ENCODE measurements around the gene TBXAS1. TPM values are rescaled to one million over a fixed set of nuclear protein-coding genes. Genes with fewer than 3 reads are reported as not detected.

The TBXAS1 gene
- polyA plus RNA-seq, 3 donors: 25.3 to 39.5 (median 36.1) TPM

- no peak for DNase-seq
Measured at GRCh38 chr7:139998572-139998971, 169.5 kb downstream of the TBXAS1 start.

- DNase-seq: no peak
Measured at GRCh38 chr7:139999516-139999915, 170.5 kb downstream of the TBXAS1 start.

DNA sequence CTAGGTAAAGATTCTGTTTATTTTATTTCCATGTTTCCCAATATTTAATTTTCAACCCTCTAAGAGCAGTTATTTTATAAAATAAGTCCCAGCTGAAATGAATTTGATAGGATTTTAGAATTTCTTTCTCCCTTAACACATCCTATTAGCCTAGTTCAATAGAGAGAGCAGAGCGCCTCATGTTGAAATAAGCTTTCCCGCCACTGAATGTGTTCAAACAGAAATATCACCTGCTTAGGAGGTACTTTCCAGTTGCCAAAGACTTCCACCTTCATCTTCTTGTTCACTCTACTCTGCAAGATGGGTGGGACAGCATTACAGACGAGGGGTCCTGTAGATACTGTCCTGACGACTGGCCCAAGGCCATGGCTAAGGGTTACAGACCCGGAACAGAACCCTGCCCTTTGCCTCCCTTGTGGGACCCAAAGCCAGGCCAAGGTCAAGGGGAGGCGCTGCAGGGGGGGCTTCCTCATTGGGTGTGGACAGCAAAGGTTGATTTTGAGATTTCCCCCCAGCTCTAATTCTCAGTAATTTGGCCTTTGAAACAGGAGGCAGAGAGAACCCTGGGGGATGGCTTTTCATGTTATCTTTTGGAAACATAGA is 171.7 kb downstream of the TBXAS1 start:
- DNase-seq: no peak

DNA sequence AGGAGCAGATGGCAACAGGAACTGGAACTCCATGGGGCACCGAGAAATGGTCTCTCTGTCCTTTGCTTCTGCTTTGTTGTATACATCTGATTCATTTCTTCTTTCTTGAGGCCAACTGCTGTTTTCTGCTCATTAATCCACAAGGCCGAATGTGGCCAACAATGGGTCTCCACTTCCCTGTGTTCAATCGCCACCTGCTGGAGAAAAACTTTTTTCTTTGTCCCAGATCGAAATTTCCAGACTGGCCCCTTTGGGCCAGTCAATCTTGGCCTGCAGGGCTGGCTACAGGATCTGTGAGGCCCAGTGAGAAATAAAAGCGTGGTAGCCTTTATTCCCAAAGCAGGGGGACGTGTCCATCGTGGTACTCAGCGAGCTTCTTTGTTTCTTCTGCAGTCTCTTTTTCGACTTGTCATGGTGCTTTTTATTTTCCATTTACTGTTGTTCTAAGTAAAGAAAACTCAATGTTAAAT is 174.9 kb downstream of the TBXAS1 start:
- peak; percentile 46 for DNase-seq

DNA sequence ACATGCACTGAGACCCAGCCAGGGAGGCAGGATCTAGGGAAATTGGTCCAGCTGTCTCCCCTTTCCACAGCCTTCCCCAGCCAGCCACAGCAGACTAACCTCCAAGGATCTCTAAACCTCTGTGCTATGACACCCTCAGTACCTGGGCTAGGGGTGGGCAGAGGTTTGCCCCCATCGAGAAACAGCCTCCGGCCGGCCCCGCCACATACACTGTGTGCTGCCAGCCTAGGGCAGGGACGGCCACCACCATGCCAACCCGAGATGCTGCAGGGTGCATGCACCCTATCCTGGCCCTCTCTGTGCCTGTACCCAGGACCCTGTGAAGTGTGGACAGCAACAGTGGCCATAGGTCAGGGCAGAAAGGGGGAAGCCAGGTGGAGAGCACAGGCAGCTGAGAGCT is 175.6 kb downstream of the TBXAS1 start:
- no peak for DNase-seq

DNA sequence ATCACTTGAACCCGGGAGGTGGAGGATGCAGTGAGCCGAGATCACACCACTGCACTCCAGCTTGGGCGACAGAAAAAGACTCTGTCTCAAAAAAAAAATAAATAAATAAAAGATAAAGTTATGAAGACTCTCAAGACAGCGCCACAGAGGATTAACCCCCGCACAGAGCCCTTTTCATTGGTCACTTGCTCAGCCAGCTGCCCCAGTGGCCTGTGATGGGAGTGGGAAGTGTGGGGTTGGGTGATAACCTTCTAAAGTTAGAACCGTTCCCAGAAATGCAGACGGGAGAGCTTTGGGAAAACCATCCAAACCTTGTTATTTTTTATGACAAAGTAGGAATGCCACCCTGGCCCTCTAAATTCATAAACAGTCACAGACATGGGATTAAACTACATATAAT is 176.3 kb downstream of the TBXAS1 start:
- DNase-seq: no peak

DNA sequence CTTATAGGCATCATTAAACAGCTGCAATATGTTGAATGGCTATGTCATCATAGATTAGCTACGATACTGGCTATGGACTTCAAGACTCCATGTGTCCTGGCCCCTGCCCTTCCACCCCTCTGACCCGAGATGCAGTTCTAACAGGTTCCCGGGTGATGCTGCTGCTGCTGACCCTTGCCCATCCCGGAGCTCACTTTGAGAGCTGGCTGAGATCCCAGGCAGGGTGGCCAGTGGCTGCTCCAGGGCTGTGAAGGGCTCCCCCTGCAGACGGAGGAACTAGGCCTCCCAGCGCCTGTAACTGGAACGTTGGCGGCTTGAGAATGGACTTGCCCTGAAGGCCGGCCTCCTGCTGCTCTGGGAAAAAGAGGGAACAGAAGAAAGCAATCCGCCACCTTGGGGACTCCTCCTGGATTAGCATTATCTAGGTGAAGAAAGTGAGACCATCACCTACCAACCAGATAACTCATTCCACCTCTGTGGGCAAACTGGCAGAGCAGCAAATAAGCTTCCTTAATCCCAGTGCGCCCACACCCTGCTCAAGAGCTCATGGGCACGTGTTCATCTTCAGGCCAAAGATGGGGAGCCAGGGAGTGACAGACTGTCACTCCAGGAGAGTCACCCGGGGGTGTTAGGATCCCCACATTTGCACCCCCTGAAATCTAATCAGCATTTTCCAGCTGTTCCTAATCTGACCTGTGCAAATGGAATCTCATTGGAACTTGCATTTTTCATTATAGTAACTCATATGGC is 176.9 kb downstream of the TBXAS1 start:
- no peak for DNase-seq

DNA sequence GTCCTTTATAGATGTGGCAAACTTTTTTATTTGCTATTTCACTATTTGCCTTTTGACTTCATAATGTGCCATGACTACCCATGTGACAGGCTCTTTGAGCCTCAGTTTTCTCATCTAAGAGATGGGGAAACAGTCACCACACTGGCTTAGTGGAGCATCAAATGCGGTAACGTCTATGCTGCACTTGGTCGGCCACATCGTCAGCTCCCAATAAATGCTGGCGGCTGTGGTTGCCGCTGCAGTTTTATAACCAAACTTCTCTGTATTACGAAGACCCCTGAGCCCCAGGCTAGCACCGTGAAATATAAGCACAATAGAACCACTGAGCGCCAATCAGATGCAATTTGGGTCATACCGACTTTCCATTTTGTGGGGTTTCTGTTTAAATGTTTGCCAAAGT is 177.5 kb downstream of the TBXAS1 start:
- DNase-seq: no peak

DNA sequence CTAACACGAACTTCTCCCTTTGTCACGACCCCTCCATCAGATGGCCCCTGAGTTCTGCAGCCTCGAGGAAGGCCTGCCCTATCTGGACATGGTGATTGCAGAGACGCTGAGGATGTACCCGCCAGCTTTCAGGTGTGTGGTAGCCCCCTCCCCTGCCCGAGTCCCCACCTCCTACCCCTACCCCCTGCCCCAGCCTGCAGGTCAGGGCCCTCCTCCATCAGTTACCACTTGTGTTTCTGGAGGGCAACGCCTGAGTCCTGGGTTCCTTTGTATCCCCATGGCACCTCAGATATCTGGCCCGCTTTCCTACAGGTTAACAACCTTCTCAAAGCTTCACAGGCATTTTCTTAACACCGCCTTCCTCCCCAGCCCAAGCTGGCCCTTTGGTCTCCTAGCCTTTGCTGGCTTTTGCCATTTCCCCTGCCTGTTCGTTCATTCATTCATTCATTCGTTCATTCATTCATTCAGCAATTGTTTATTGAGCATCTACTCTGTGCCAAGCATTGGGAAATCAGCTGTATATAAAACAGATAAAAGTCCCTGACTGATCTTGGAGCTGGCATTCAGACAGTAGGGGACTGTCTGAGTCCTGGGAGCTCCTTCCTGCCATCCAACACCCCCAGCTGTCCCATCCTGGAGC is 178.1 kb downstream of the TBXAS1 start:
- no peak for DNase-seq

- no peak for DNase-seq
Measured at GRCh38 chr7:140008755-140009610, 179.9 kb downstream of the TBXAS1 start.

- no peak for DNase-seq
Measured at GRCh38 chr7:140009735-140010134, 180.7 kb downstream of the TBXAS1 start.

GRCh38 chr7:140010194-140010895 is 181.3 kb downstream of the TBXAS1 start:
- no peak for DNase-seq

- no peak for DNase-seq
Measured at GRCh38 chr7:140013676-140014075, 184.6 kb downstream of the TBXAS1 start.

- no peak for DNase-seq
Measured at GRCh38 chr7:140014123-140014522, 185.1 kb downstream of the TBXAS1 start.

DNA sequence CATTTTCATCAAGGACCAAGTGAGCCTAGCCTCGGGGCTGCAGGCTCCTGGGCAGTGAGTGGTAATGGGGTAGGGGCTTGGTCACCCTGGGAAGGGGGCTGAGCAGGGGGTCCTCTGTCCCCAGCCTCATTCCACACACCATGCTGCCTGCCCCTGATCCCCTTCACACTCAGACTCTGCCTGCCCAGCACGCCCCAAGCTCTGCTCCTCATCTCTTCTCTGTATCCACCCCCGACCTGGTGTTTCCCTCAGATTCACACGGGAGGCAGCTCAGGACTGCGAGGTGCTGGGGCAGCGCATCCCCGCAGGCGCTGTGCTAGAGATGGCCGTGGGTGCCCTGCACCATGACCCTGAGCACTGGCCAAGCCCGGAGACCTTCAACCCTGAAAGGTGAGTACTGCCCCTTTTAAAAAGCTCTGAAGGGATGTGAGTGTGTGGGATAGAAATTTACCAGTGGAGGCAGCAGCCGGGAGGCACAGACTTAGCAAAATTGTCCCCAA is 186.5 kb downstream of the TBXAS1 start:
- DNase-seq: no peak

DNA sequence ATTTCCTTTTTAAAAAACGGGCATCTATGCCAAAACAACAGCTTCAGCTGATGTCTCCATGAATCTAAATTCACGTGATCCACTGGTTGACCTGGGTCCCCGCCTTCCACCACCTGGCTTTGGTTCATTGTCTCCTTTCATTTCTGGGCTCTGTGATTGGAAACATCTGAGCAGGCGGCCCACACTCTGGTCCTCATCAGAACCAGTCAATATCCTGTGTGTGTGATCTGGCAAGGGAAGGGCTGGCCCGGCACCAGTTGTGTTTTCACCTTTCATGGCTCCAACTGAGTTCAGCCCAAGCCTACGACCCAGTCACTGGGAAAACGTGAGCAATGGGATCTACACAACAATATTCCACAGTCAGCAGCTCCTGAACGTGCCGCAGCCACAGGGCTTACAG is 187.5 kb downstream of the TBXAS1 start:
- no peak for DNase-seq

- DNase-seq: no peak
Measured at GRCh38 chr7:140017034-140017433, 188.0 kb downstream of the TBXAS1 start.

DNA sequence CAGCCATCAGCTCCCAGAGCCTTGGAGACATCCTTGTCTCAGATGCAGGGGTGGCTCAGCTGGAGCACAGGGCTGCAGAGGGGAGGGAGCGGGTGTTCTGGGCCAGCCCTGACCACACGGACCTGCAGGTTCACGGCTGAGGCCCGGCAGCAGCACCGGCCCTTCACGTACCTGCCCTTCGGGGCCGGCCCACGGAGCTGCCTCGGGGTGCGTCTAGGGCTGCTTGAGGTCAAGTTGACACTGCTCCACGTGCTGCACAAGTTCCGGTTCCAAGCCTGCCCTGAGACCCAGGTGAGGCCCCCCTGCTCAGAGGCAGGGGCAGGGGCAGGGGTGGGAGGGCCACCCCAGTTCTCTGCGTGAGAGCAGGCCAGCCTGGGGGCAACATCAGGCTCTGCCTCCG is 188.5 kb downstream of the TBXAS1 start:
- no peak for DNase-seq

DNA sequence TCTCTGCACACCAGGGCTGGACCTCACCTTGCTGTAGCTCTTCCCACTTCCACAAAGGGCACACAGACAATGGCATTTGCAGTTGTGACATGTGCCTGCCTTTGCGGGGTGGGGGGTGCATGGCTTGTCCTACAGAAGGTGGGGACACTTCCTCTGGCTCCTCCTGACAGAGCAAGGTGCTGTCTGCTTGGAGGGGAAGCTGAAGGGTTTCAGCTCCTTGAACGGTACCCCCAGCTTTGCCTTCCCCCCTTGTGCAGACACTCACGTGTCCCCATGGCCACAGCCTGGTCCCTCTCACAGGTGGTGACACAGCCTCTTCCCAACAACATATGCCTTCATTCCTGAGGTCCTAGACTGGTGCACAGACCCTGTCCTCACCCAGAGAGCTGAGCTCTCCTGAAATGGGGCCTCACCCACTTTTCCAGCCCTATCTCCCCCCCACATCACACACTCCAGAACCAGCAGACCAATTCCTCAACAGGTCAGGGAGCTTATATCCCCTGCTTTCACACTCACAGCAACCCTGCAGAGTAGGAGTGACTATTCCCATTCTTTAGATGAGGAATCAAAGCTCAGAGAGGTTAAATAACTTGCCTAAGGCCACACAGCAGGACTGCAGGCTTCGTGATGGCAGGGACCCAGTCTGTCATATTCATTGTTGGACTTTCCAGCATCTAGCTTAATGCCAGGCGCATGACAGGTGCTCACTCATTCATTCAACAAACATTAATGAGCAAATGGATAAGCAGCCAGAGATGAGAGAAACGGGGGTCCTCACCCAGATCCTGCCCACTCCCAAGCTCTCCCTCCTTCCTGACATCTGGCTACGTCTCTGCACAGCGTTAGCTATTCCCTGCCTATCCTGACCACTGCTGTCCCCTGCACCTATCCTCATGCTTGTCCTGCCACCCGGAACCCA is 189.3 kb downstream of the TBXAS1 start:
- DNase-seq: no peak

DNA sequence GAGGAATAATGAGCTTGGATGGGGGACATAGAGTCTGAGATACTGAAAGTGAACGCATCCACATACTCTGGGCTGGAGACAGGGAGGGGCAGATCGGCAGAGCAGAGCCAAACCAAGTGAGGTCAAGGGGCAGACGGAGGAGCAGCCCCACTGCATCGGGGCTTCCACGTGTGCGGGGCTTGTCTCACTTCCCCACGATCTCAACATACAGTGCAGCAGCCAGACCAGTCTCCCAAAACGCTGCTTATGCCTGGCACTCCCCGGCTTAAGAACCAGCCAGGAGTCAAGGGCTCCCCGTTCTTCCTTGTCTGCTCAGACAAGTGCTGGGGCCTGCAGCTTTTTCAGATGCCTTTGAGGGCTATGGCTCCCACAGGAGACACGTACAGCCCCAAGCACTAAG is 190.1 kb downstream of the TBXAS1 start:
- DNase-seq: no peak
